Hematopoietic multipotent progenitor cell treated with erythropoietin and hydrocortisone succinate and interleukin-3 and kit ligand, for 4 days (in vitro differentiated cells): Measurements from ENCODE around the gene OCSTAMP.

Experiments
- DNase-seq: peaks from one replicate; pipeline ENCODE4 v3.0.0-alpha.2; 2015

Gene OCSTAMP

GRCh38 chr20:46509523-46509922, 40.9 kb downstream of the OCSTAMP start:
- DNase-seq: peak; percentile 64

GRCh38 chr20:46507760-46508407, 42.6 kb downstream of the OCSTAMP start:
- no peak for DNase-seq

DNA sequence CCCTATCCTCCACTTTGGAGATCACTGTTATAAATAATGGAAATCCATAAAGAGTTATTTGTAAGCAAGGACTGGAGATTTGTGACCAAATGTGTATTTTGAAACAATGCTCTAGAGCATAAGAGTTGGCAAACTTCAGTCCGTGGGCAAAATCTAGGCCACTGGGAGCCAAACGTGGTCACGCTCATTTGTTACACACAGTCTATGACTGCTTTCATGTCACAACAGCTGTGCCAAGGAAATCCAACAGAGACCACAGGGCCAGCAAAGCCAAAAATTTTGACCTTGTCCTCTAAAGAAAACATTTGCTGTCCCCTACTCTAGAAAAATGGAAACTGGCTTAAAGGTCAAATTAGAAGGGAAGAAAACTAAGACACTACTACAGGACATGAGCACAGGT, 44.9 kb downstream of the OCSTAMP start:
- DNase-seq: no peak

DNA sequence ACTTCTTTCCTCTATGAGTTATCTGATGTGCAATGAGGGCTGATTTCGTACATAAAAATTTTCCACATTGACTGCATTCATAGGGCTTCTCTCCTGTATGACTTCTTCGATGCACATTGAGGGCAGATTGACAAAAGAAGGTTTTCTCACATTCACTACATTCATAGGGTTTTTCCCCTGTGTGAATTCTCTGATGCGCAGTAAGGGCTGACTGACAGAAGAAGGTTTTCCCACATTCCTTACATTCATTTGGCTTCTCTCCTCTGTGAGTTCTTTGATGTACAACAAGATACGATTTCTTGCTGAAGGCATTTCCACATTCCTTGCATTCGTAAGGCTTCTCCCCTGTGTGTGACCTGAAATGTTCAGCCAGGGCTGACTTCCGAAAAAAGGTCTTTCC, 48.5 kb downstream of the OCSTAMP start:
- no peak for DNase-seq

GRCh38 chr20:46501337-46501942, 49.0 kb downstream of the OCSTAMP start:
- DNase-seq: no peak

DNA sequence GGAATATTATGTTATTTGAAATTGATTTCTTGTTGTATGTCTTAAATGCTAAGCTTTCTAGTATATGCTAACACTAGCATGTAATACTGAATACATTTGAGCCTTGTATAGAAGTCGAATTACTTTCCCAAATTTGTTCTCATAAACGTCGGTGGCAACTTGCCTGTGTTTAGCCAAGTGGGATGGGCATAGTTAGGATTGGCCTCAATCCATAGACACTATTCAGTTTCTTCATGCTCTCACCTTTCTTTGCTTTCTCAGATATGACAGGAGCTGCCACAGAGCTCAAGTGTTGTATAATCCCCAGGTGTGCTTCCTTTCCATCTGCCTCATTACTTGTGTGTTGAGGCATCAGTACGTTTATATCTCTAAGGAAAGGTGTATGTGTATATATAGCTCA, 56.4 kb downstream of the OCSTAMP start:
- DNase-seq: no peak

DNA sequence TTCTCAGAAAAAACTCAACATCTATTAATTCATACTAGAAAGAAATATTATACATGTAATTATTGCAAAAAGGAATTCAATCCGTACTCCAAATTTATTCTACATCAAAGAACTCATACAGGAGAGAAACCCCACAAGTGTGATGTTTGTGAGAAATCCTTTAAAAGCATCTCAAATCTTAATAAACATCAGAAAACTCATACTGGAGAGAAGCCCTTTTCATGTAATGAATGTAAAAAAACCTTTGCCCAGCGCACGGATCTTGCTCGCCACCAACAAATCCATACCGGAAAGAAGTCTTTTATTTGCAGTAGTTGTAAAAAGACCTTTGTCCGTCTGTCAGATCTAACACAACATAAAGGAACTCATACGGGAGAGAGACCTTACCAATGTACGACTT, 59.1 kb downstream of the OCSTAMP start:
- DNase-seq: no peak
